GM23338 (cell line): ENCODE measurements around the gene MYO1G. TPM values are rescaled to one million over a fixed set of nuclear protein-coding genes. Genes with fewer than 3 reads are reported as not detected.

ENCODE experiments used
- ATAC-seq: fragments of 200-7000 bp; cut with Tn5 transposase; 3 replicates; pipeline ENCODE4 v1.9.1; 2020
- DNase-seq: peaks from one replicate; pipeline ENCODE4 v3.0.0-alpha.2; 2015; ENCODE audit warnings: low spot score
- H2AFZ ChIP-seq: fragments of 200-600 bp; sonication (generic); 2 replicates; pipeline ENCODE4 v1.8.0; 2016; ENCODE audit warnings: antibody characterized with exemption, mild to moderate bottlenecking, moderate library complexity
- H3F3A ChIP-seq: fragments of 200-600 bp; sonication (generic); replicated peaks from 2 replicates; pipeline ENCODE4 v1.8.0; 2017; ENCODE audit warnings: antibody characterized with exemption, mixed run types, low read depth
- H3K27ac ChIP-seq: fragments of 200-600 bp; sonication (generic); 2 replicates; pipeline ENCODE4 v1.6.1; 2016; ENCODE audit warnings: low read depth
- H3K27me3 ChIP-seq: fragments of 200-600 bp; sonication (generic); 2 replicates; pipeline ENCODE4 v1.8.0; 2016; ENCODE audit warnings: mild to moderate bottlenecking, mixed run types, moderate library complexity; ENCODE audit not compliant: insufficient read depth
- H3K36me3 ChIP-seq: fragments of 200-600 bp; sonication (generic); 2 replicates; pipeline ENCODE4 v1.8.0; 2016; ENCODE audit warnings: mild to moderate bottlenecking; ENCODE audit not compliant: insufficient read depth
- H3K4me1 ChIP-seq: fragments of 200-600 bp; sonication (generic); 2 replicates; pipeline ENCODE4 v1.8.0; 2016; ENCODE audit warnings: mild to moderate bottlenecking, moderate library complexity; ENCODE audit not compliant: insufficient read depth
- H3K4me2 ChIP-seq: fragments of 200-600 bp; sonication (generic); 2 replicates; pipeline ENCODE4 v1.7.1; 2017; ENCODE audit warnings: mixed run types
- H3K4me3 ChIP-seq: fragments of 200-600 bp; sonication (generic); 2 replicates; pipeline ENCODE4 v1.6.1; 2016; ENCODE audit warnings: mixed run types
- H3K79me2 ChIP-seq: fragments of 200-600 bp; sonication (generic); replicated peaks from 2 replicates; pipeline ENCODE4 v1.8.0; 2017; ENCODE audit warnings: mild to moderate bottlenecking; ENCODE audit not compliant: insufficient read depth
- H3K9me2 ChIP-seq: fragments of 200-600 bp; sonication (generic); 2 replicates; pipeline ENCODE4 v1.8.0; 2017; ENCODE audit not compliant: insufficient read depth
- H4K20me1 ChIP-seq: fragments of 200-600 bp; sonication (generic); replicated peaks from 2 replicates; pipeline ENCODE4 v1.8.0; 2017; ENCODE audit warnings: mild to moderate bottlenecking; ENCODE audit not compliant: insufficient read depth
- H3K27ac Mint-ChIP-seq: 2 replicates; pipeline ENCODE4 v1.8.0; 2020; ENCODE audit warnings: inconsistent platforms, mild to moderate bottlenecking, moderate library complexity, mixed read lengths
- H3K27me3 Mint-ChIP-seq: 3 replicates; pipeline ENCODE4 v1.8.0; 2022; ENCODE audit warnings: low read depth, mild to moderate bottlenecking, moderate library complexity, mixed read lengths, inconsistent platforms; ENCODE audit not compliant: insufficient read depth, poor library complexity
- H3K36me3 Mint-ChIP-seq: 3 replicates; pipeline ENCODE4 v1.8.0; 2021; ENCODE audit warnings: low read depth, mild to moderate bottlenecking, inconsistent platforms, moderate library complexity, mixed read lengths
- H3K4me1 Mint-ChIP-seq: 3 replicates; pipeline ENCODE4 v1.8.0; 2020; ENCODE audit warnings: mild to moderate bottlenecking, inconsistent platforms, mixed read lengths
- H3K4me3 Mint-ChIP-seq: 3 replicates; pipeline ENCODE4 v1.8.0; 2021; ENCODE audit warnings: moderate library complexity, mild to moderate bottlenecking, inconsistent platforms, mixed read lengths
- H3K9me3 Mint-ChIP-seq: 3 replicates; pipeline ENCODE4 v1.8.0; 2020; ENCODE audit warnings: moderate library complexity, mild to moderate bottlenecking, inconsistent platforms, mixed read lengths
- CREB1 ChIP-seq: fragments of 250-450 bp; sonication (Bioruptor Pico); IDR thresholded peaks from 2 replicates; pipeline ENCODE4 v1.5.0; 2020; ENCODE audit warnings: low read depth, mild to moderate bottlenecking, moderate library complexity
- EZH2 ChIP-seq: fragments of 200-600 bp; sonication (generic); IDR thresholded peaks from one replicate; pipeline ENCODE4 v1.8.0; 2017; ENCODE audit warnings: antibody characterized with exemption, mild to moderate bottlenecking, low read depth; ENCODE audit not compliant: unreplicated experiment
- EZH2phosphoT487 ChIP-seq: fragments of 200-600 bp; sonication (generic); IDR thresholded peaks from one replicate; pipeline ENCODE4 v1.8.1; 2018; ENCODE audit warnings: antibody characterized with exemption; ENCODE audit not compliant: unreplicated experiment
- JUNB ChIP-seq: IDR thresholded peaks from one replicate; pipeline ENCODE4 v1.6.1; 2016; ENCODE audit warnings: antibody characterized with exemption; ENCODE audit not compliant: unreplicated experiment
- NANOG ChIP-seq: IDR thresholded peaks from 2 replicates; pipeline ENCODE4 v1.6.1; 2016; ENCODE audit warnings: antibody characterized with exemption, borderline replicate concordance
- STAT1 ChIP-seq: IDR thresholded peaks from one replicate; pipeline ENCODE4 v1.6.1; 2016; ENCODE audit warnings: antibody characterized with exemption; ENCODE audit not compliant: unreplicated experiment
- ZNF114 ChIP-seq: fragments of 250-450 bp; sonication (Bioruptor Pico); IDR thresholded peaks from 2 replicates; pipeline ENCODE4 v1.5.0; 2020; ENCODE audit warnings: mild to moderate bottlenecking, moderate library complexity
- ZNF331 ChIP-seq: fragments of 250-450 bp; sonication (Bioruptor Pico); IDR thresholded peaks from 2 replicates; pipeline ENCODE4 v1.5.0; 2020; ENCODE audit warnings: low read depth, mild to moderate bottlenecking, moderate library complexity
- polyA plus RNA-seq: library from polyadenylated mRNA; unstranded; fragments of >200 nt; fragmentation: Nextera tagmentation; extraction: Ambion mirVana; gene quantifications from 2 replicates; pipeline ENCODE4 v1.2.1, GENCODE V29; 2016
- total RNA-seq: library from RNA; depleted of rRNA; stranded (reverse); fragments of >200 nt; shearing (Covaris generic); gene quantifications from 2 replicates; pipeline ENCODE4 v1.2.3, GENCODE V29; 2014
- TF ChIP-seq, protein P1 (sequence below): IDR thresholded peaks from one replicate; pipeline ENCODE4 v1.6.1; 2018; ENCODE audit warnings: antibody characterized with exemption; ENCODE audit not compliant: unreplicated experiment
- TF ChIP-seq, protein P2 (sequence below), 2 experiments: fragments of 200-600 bp in 1 of 2; sonication (generic) in 1 of 2; conservative IDR thresholded peaks; 2 replicates each; pipeline versions ENCODE4 v1.5.1 to v1.6.1; 2016 to 2017; ENCODE audit warnings: antibody characterized with exemption in 2 of 2, low read depth in 2 of 2, mild to moderate bottlenecking in 2 of 2, moderate library complexity in 1 of 2
- TF ChIP-seq, protein P3 (sequence below): fragments of 250-450 bp; sonication (Bioruptor Pico); IDR thresholded peaks from 2 replicates; pipeline ENCODE4 v1.5.0; 2020; ENCODE audit warnings: mild to moderate bottlenecking, moderate library complexity
- TF ChIP-seq, protein P4 (sequence below): IDR thresholded peaks from 2 replicates; pipeline ENCODE4 v1.6.1; 2016; ENCODE audit warnings: antibody characterized with exemption

MYO1G gene
- total and polyA plus RNA-seq, 2 experiments from 2014 or later: 0.10 to 0.11 TPM

DNA sequence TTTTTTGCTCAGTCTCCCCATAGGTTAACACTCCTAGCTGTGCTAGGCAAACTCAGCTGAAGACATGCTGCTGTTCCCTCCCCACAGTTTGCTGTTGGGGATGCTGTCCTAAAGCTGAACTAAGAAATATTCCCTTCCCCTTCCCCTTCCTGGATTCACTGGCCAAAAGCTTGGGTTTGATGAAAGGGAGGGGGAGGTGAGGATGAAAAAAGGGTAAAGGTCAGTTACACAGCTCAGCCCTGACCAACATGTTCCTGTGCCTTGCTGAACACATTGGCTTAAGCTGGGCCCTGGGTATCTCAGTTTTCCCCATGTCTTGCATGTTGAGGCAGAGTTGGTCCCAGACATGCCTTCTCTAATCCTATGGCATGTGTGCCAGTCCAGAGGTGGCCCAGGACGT, 36.5 kb upstream of the MYO1G start (continued):
- TF ChIP-seq ZNF331 (CRISPR knock-in tag) (no peak), NANOG (no peak), ZNF114 (CRISPR knock-in tag) (no peak), JUNB (no peak)

DNA sequence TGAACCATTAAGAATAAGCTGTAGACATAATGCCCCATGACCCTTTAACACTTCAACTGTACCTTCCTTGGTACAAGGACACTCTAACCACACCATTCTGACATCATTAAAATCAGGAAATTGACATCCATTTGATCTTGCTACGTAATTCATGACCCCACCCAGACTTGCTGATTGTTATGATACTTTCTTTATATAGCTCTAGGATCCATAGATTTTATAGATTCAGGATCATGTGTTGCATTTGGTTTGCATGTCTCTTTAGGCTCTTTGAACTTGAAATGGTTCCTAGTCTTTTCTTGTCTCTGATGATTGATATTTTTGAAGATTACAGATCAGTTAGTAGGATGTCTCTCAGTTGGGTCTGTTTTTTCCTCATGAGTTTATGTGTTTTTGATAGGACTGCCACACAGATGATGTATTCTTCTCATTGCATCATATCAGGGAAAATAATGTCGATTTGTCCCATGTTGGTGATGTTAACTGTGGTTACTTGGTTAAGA, 34.7 kb upstream of the MYO1G start:
- peaks cover 41% of the 10 kb centered on the region for H3K79me2 ChIP-seq
- H3K4me1 ChIP-seq: no peaks in the 10 kb centered on the region
- peaks cover 20% of the 10 kb centered on the region for H3K36me3 Mint-ChIP-seq
- TF ChIP-seq, protein P1, sequence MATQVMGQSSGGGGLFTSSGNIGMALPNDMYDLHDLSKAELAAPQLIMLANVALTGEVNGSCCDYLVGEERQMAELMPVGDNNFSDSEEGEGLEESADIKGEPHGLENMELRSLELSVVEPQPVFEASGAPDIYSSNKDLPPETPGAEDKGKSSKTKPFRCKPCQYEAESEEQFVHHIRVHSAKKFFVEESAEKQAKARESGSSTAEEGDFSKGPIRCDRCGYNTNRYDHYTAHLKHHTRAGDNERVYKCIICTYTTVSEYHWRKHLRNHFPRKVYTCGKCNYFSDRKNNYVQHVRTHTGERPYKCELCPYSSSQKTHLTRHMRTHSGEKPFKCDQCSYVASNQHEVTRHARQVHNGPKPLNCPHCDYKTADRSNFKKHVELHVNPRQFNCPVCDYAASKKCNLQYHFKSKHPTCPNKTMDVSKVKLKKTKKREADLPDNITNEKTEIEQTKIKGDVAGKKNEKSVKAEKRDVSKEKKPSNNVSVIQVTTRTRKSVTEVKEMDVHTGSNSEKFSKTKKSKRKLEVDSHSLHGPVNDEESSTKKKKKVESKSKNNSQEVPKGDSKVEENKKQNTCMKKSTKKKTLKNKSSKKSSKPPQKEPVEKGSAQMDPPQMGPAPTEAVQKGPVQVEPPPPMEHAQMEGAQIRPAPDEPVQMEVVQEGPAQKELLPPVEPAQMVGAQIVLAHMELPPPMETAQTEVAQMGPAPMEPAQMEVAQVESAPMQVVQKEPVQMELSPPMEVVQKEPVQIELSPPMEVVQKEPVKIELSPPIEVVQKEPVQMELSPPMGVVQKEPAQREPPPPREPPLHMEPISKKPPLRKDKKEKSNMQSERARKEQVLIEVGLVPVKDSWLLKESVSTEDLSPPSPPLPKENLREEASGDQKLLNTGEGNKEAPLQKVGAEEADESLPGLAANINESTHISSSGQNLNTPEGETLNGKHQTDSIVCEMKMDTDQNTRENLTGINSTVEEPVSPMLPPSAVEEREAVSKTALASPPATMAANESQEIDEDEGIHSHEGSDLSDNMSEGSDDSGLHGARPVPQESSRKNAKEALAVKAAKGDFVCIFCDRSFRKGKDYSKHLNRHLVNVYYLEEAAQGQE: no peak
- TF ChIP-seq ZNF114 (CRISPR knock-in tag) (no peak), CREB1 (CRISPR knock-in tag) (no peak), STAT1 (no peak), EZH2phosphoT487 (no peak), ZNF331 (CRISPR knock-in tag) (no peak), EZH2 (no peak)
- TF ChIP-seq, protein P2, sequence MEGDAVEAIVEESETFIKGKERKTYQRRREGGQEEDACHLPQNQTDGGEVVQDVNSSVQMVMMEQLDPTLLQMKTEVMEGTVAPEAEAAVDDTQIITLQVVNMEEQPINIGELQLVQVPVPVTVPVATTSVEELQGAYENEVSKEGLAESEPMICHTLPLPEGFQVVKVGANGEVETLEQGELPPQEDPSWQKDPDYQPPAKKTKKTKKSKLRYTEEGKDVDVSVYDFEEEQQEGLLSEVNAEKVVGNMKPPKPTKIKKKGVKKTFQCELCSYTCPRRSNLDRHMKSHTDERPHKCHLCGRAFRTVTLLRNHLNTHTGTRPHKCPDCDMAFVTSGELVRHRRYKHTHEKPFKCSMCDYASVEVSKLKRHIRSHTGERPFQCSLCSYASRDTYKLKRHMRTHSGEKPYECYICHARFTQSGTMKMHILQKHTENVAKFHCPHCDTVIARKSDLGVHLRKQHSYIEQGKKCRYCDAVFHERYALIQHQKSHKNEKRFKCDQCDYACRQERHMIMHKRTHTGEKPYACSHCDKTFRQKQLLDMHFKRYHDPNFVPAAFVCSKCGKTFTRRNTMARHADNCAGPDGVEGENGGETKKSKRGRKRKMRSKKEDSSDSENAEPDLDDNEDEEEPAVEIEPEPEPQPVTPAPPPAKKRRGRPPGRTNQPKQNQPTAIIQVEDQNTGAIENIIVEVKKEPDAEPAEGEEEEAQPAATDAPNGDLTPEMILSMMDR (conservative IDR thresholded peaks at IDR 0.05; ENCODE audit: low read depth in 2 of 2): no peak
- TF ChIP-seq, protein P3, sequence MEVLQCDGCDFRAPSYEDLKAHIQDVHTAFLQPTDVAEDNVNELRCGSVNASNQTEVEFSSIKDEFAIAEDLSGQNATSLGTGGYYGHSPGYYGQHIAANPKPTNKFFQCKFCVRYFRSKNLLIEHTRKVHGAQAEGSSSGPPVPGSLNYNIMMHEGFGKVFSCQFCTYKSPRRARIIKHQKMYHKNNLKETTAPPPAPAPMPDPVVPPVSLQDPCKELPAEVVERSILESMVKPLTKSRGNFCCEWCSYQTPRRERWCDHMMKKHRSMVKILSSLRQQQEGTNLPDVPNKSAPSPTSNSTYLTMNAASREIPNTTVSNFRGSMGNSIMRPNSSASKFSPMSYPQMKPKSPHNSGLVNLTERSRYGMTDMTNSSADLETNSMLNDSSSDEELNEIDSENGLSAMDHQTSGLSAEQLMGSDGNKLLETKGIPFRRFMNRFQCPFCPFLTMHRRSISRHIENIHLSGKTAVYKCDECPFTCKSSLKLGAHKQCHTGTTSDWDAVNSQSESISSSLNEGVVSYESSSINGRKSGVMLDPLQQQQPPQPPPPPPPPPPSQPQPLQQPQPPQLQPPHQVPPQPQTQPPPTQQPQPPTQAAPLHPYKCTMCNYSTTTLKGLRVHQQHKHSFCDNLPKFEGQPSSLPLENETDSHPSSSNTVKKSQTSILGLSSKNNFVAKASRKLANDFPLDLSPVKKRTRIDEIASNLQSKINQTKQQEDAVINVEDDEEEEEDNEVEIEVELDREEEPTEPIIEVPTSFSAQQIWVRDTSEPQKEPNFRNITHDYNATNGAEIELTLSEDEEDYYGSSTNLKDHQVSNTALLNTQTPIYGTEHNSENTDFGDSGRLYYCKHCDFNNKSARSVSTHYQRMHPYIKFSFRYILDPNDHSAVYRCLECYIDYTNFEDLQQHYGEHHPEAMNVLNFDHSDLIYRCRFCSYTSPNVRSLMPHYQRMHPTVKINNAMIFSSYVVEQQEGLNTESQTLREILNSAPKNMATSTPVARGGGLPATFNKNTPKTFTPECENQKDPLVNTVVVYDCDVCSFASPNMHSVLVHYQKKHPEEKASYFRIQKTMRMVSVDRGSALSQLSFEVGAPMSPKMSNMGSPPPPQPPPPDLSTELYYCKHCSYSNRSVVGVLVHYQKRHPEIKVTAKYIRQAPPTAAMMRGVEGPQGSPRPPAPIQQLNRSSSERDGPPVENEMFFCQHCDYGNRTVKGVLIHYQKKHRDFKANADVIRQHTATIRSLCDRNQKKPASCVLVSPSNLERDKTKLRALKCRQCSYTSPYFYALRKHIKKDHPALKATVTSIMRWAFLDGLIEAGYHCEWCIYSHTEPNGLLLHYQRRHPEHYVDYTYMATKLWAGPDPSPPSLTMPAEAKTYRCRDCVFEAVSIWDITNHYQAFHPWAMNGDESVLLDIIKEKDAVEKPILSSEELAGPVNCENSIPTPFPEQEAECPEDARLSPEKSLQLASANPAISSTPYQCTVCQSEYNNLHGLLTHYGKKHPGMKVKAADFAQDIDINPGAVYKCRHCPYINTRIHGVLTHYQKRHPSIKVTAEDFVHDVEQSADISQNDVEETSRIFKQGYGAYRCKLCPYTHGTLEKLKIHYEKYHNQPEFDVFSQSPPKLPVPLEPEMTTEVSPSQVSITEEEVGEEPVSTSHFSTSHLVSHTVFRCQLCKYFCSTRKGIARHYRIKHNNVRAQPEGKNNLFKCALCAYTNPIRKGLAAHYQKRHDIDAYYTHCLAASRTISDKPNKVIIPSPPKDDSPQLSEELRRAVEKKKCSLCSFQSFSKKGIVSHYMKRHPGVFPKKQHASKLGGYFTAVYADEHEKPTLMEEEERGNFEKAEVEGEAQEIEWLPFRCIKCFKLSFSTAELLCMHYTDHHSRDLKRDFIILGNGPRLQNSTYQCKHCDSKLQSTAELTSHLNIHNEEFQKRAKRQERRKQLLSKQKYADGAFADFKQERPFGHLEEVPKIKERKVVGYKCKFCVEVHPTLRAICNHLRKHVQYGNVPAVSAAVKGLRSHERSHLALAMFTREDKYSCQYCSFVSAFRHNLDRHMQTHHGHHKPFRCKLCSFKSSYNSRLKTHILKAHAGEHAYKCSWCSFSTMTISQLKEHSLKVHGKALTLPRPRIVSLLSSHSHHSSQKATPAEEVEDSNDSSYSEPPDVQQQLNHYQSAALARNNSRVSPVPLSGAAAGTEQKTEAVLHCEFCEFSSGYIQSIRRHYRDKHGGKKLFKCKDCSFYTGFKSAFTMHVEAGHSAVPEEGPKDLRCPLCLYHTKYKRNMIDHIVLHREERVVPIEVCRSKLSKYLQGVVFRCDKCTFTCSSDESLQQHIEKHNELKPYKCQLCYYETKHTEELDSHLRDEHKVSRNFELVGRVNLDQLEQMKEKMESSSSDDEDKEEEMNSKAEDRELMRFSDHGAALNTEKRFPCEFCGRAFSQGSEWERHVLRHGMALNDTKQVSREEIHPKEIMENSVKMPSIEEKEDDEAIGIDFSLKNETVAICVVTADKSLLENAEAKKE: no peak
- TF ChIP-seq, protein P4, sequence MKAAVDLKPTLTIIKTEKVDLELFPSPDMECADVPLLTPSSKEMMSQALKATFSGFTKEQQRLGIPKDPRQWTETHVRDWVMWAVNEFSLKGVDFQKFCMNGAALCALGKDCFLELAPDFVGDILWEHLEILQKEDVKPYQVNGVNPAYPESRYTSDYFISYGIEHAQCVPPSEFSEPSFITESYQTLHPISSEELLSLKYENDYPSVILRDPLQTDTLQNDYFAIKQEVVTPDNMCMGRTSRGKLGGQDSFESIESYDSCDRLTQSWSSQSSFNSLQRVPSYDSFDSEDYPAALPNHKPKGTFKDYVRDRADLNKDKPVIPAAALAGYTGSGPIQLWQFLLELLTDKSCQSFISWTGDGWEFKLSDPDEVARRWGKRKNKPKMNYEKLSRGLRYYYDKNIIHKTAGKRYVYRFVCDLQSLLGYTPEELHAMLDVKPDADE: no peak
- H2AFZ ChIP-seq: no peak overlapping the region
- H3K9me2 ChIP-seq: no peaks in the 10 kb centered on the region
- H4K20me1 ChIP-seq: peaks cover 9% of the 10 kb centered on the region
- no peak for DNase-seq
- no peaks in the 10 kb centered on the region for H3F3A ChIP-seq
- H3K27ac Mint-ChIP-seq: no peak overlapping the region
- no peak for ATAC-seq
- H3K9me3 Mint-ChIP-seq: peaks cover 13% of the 10 kb centered on the region
- no peaks in the 10 kb centered on the region for H3K36me3 ChIP-seq
- no peak overlapping the region for H3K4me3 Mint-ChIP-seq
- peaks cover 2% of the 10 kb centered on the region for H3K27me3 Mint-ChIP-seq
- H3K27me3 ChIP-seq: no peaks in the 10 kb centered on the region
- peaks cover 2% of the 10 kb centered on the region; the same call in 1 of the 3 replicates for H3K4me1 Mint-ChIP-seq
- H3K4me3 ChIP-seq: no peak overlapping the region
- no peak overlapping the region for H3K4me2 ChIP-seq
- H3K27ac ChIP-seq: no peak overlapping the region
